ENCODE data around the gene IL11.

IL11 gene

DNA sequence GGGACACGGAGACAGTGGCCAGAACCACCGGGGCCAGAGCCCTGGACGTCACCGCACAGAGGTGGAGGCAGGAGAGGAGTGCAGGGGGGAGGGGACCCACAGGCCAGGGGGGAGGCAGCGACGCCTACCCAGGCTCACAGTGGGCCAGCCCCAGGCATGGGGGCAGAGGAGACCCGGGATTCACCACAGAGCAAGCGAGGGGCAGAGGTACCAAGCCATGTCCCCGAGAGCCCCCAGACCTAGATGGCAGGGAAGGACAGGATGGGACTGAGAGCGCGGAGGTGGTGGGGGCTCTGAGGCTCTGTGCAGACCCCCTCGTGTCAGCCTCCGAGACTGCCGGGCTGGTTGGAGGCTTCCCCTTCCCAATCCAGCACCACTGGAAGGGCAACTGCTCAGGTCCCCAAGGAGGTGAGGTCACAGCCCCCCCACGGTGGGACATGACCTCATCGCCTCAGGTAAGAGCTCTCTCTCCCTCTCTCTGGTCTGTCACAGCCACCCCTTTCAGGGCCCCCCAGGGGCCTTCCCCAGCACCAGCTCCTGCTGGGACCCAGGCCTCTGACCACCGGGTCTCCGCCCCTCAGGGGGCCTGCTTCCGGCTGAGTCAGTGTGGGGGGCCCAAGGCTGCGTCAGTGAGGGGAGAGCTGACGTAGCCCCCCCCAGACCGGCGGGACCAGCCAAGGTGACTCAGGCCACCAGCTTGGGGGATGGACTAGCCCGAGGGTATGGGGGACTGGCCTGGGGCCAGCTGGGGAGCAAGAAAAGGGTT is 2.2 kb upstream of the IL11 start:
- DNase-seq (ENCODE audit: low read depth): no peak

DNA sequence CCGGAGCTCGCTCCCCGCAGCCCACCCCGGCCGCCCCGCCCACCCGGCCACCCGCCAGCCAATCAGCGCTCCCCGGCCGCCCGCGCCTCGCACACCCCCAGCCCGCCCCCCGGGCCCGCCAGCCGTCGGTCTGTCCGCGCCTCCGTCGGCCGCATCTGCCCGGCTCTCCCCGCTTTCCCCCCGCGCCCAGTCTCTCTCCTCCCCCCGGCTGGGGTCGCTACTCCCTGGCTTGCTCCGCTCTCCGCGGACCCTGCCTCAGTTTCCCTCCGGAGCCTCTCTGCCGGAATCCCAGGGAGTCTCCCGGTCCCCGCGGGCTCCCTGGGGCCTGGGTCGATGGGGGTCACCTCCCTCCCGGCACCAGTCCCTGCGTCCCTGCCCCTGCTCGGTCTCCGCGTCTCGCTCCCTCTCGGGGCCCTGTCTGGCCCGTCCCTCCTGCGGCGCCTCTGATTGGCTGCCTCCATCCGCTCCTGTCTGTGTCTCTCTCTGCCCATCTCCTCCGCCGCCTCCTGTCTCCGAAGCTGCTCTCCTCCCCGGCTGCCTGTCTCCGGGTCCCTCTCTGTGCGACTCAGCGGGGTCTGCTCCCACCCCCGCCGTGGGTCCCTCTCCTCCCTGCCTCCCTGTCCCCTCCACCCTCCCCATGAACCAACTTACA is 484 bp downstream of the IL11 start:
- no peak for DNase-seq (ENCODE audit: low read depth)

DNA sequence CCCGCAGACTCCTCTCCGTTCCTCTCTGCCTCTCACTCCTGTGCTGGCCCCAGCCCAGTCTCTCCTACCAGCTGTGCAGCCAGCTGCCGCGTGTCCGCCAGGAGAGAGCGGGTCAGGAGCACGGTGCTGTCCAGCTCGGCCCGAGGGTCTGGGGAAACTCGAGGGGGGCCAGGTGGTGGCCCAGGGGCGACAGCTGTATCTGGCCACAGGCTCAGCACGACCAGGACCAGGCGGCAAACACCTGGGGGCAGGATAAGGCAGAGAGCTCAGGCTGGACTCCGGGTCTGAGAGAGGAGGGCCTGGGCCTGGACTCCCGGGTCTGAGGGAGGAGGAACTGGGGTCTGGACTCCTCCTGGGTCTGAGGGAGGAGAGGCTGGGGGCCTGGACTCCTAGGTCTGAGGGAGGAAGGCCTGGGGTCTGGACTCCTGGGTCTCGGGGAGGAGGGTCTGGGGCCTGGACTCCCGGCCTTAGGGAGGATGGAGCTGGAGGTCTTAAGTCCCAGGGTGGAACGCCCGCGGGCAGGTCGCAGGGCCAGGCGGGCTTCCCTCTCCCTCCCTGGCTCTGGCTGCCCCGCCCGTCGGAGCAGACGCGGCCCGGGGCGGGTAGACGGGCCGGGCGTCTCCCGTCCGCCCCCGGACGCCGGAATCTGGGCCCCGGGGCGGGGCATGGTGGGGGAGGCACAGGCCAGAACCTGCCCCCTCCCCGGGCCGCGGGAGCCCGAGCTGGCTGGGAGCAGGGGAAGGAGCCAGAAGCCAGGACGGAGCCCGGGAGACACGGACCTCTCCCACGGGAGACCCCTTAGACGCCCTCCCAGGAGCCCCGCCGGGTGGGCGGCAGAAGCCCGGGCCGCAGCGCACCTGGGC is 1.3 kb downstream of the IL11 start:
- no peak for DNase-seq (ENCODE audit: low read depth)

DNA sequence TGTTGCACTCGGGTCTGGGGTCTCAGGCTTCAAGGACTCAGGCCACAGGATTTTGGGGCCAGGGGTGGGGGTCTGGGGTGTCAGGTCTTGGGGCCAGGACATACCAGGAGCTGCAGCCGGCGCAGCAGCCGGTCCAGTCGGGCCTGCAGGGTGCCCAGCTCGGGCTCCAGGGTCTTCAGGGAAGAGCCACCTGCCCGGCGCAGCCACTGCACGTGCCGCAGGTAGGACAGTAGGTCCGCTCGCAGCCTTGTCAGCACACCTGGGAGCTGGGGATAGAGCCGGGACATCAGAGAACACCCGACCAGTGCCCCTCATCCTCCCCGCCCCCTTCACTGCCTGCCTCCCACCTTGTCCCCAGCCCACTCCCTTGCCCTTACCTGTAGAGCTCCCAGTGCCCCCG is 2.2 kb downstream of the IL11 start:
- no peak for DNase-seq (ENCODE audit: low read depth)

DNA sequence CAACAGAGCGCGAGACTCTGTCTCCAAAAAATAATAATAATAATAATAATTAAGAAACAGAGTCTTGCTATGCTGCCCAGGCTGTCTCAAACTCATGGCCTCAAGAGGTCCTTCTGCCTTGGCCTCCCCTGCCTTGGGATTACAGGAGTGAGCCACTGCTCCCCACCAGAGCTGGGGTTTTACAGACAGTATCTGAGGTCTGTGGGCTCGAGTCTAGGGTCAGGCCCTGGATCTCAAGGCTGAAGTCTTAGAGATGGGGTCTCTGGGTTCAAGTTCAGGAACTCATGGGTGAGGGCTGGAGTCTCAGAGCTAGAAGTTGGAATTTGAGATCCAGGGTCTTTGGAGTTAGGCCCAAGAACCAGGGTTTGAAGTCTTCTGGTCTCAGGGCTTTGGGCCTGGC is 3.5 kb downstream of the IL11 start:
- no peak for DNase-seq (ENCODE audit: low read depth)

DNA sequence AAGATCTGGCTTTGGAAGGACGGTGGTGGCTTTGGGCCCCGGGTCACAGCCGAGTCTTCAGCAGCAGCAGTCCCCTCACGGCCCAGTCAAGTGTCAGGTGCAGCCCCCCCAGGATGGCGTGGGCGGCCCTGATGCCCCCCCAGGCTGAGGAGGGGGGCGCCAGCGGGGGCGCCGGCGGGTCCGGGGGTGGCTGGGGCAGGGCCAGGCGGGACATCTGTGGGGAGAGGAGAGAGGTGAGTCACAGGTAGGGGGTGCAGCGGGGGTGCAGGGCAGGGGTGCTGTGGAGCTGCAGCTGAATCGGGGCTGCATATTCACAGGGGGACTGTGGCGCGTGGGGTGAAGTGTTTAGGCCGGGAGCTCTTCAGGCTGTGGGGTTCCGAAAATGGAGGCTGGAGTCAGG is 4.3 kb downstream of the IL11 start:
- no peak for DNase-seq (ENCODE audit: low read depth)

DNA sequence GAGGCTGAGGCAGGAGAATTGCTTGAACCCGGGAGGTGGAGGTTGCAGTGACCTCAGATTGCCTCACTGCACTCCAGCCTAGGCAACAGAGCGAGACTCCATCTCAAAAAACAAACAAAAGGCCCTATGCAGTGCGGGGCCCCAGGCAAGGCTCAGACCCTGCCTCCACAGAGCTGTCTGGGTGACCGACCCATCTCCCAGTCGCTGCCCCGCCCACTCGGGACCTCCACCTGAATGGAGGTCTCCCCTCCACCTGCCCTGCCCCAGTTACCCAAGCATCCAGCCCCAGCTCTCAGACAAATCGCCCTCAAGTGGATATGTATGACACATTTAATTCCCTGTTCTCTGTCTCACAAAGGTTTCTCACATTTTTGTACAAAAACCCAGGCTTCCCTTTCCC is 5.0 kb downstream of the IL11 start:
- DNase-seq (ENCODE audit: low read depth): no peak

DNA sequence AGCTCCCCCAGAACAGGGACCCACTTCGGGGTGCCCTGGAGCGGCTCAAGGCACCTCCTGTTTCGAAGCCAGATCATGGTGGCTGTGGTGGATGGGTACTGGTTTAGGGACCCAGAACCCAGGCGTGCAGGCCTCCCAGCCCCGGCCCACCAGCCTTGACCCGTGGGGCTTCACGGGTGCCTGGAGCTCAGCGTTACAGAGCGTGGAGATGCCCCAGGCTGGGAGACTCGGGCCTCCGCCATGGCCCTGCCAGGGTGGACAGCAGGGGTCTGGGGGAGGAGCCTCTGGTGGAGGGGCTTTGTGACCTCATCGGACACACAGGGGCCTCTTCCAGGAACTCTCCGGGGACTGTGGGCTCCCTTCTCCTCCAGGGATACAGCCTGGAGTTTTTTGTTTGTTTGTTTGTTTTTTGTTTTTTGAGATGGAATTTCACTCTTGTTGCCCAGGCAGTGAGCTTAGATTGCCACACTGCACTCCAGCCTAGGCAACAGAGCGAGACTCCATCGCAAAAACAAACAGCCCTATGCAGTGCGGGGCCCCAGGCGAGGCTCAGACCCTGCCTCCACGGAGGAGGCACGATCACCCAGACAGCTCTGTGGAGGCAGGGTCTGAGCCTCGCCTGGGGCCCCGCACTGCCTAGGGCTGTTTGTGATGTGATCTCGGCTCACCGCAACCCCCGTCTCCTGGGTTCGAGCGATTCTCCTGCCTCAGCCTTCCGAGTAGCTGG is 7.1 kb downstream of the IL11 start, which contains the start of gene GARIN5B:
Gene GARIN5B, minus strand, starts transcription at position 271 of the 727 bp plus-strand sequence. Its CDS starts 194 bp downstream, at position 77.
- no peak for DNase-seq (ENCODE audit: low read depth)

DNA sequence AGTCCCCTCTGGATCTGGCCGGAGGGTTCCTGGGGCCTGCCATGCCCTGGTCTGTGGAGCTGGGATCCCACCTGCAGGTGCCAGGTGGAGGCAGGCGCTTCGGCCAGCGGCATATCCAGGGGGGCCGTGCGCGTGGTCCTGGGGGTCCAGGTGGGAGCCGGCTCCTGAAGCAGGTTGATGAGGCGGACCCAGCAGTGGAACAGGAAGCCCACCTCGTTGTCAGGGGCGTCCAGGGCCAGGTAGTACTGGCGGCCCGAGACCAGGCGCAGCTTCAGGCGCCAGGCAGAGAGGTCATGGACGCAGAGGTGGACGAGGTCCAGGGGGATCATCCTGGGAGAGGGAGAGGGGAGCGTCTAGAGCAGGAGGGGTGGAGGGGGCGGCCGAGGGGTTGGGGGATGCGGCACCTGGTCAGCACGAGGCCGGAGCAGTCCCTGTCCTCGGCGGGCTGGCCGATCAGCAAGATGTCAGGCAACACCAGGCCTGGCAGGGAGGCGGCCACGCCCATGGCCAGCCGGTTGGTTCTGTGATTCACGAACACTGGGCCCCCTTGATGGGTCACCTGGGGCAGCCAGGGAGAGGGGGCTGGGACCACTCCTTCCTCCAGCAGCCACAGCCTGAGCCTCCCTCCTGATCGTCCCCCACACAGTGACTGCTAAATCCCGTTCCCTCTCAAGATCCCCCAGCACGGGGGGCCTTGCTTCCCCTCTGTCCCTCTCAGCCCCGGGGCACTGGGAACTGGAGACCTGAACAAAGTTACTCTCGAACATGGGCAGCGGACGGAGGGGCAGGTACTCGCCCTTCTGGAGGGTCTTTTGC is 7.9 kb downstream of the IL11 start:
- no peak for DNase-seq (ENCODE audit: low read depth)

DNA sequence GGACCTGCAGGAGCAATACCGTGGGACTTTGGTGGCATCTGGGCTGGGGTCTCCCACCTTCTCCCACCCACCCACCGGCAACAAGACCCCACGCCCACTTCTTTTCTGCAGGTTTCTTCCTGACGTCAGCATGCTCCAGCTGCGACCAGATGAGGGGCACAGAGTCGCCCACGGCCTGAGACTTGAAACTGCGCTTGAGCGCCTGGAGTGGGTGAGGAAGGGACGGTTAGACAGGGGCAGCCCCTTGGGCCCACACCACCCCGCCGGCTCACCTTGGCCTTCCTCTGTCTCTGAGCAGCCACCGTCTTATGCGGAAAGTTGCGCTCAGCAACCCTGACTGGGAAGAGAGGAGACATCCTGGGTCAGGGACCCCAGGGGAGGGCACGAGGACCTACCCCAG is 9.4 kb downstream of the IL11 start:
- no peak for DNase-seq (ENCODE audit: low read depth)

DNA sequence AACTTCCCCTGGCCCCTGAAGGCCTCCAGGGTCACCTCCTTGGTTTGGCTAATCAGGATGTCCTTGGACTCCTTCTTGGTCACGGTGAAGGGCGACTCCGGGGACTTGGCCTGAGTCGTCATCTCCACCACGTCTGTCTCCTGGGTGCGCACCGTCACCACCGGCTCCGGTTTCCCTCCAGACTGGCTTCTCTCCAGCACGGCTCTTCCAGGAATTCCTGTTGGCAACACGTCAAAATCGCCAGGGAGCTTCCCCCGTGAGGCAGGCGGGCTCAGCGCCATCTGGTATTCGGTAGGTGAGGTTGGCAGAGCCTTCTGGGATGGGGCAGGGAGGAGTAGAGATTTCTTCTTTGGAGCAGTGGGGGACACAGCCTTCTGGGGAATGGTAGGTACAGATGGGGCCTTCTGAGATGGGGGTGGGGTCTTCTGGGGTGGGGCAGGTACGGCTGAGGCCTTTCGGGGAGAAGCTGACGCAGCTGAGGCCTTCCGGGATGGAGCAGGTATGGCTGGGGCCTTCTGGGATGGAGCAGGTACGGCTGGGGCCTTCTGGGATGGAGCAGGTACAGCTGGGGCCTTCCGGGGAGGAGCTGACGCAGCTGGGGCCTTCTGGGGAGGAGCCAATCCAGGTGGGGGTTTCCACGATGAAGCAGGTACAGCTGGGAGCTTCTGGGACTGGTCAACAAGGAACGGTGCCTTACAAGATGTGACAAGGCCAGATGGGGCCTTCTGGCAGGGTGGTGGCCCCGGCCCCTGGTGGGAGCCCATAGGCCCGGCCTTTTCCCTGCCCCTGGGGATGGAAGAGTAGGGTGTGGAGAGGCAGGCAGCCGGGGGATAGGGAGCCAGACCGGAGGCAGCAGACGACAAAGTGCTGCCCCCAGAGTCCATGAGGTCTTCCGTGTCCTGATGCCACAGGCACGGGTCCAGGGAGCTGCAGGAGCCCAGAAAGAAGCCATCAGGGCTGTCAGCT is 11.0 kb downstream of the IL11 start:
- DNase-seq (ENCODE audit: low read depth): no peak

DNA sequence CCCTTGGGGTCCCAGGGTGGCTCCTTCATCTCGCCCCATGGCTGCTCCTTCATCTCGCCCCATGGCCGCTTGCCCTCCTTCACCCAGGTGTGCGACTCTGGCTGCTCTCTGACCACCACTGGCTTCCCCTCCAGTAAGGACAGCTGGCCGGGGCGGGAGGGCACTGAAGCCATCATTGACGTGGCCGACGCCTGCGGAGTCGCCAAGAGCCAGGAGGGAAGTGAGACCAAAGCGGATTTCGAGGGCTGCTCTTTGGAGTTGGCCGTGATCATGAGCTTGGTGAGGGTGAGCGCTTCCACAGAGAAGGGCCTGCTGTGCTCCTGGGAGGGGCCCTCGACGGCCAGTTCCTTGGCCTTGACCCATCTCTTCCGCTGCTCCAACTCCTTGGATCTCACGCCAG is 11.8 kb downstream of the IL11 start:
- no peak for DNase-seq (ENCODE audit: low read depth)

DNA sequence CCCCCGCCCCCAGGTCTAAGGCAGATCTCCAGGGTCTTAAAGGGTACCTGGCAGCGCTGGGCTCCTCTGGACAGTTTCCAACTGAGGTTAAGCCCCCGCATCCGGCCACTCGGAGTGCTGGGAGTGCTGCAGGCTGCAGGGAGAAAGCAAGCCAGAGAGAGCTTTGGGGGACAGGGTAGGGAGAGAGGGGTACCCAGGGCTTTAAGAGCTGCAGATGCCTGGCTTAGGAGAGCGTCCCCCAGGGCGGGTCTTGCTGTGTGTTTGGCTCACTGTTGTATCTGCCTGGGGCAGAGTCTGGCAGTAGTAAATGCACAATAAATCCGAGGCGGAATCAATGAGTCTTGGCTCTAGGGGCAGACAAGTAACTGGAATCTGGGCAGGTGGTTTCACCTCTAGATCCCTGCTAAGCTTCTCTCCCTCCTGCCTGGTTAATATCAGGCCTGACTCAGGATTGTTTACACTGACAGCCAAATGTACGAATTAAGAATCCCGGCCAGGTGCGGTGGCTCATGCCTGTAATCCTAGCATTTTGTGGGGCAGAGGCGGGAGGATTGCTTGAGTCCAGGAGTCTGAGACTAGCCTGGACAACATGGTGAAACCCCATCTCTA is 14.9 kb downstream of the IL11 start:
- DNase-seq (ENCODE audit: low read depth): no peak

DNA sequence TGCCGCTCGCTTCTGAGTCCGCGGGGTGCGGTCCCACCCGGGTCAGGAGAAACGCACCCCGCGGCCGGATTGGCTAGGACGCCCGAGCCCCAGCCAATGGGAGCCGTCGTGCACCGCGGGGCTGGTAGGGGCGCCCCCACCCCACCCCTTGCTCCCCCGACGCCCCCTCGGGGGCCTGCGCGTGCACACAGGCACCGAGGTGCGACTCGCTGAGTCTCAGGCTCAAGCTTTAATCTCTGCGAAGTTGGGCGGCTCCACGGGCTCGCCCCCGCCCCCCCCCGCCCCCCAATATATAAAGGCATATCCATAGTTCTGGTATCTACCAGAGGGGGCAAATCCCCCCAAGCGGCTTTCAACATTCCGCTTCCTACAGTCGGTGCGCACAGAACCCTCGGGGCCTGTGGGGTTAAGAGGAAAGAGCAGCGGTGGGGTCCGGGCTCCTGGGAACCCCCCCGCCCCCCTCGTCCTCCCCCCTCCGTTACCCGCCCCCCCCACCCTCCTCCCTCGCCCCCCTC is 15.5 kb downstream of the IL11 start, which contains the start of gene COX6B2:
Gene COX6B2, minus strand, starts transcription at position 22 of the 515 bp plus-strand sequence. CDS start 198 bp downstream, outside the sequence.
- DNase-seq (ENCODE audit: low read depth): no peak

DNA sequence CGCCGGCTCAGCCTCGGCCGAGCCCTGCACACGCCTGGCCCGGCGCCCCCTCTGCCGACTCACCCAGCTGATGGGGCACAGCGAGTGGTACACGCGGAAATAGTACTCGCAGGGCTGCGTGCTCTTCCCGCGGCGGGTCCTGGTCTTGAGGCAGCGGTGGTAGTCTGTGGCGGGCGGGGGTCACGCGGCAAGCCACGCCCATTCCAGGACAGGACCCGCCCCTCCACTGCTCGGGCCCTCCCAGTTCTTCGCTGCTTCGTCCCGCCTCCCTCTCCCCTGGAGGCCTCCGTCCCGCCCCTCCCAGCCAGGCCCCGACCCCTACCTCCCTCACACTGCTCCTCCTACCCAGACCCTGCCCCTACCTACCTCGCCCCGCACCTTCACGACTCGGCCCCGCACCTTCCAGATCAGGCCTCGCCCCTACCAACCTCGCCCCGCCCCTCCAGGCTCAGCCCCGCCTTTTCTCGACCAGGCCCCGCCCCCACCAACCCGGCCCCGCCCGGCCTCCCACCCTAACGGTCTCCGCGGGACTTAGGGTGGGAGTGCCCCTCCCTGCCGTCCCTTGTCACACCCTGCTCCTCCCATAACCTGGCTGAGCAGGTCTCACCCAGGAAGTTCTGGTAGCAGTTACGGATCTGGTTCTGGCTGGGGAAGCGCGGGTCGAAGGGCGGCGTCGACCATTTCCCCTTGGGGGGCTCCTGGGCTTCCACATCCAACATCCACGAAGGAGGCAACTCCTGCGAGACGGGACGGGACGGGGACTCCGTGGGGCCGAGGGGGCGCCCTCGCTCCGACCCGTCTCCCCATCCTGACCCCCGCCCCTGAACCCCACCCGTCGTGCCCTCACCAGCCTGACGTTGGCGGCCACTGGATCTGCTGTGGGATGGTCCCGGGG is 16.2 kb downstream of the IL11 start:
- no peak for DNase-seq (ENCODE audit: low read depth)

DNA sequence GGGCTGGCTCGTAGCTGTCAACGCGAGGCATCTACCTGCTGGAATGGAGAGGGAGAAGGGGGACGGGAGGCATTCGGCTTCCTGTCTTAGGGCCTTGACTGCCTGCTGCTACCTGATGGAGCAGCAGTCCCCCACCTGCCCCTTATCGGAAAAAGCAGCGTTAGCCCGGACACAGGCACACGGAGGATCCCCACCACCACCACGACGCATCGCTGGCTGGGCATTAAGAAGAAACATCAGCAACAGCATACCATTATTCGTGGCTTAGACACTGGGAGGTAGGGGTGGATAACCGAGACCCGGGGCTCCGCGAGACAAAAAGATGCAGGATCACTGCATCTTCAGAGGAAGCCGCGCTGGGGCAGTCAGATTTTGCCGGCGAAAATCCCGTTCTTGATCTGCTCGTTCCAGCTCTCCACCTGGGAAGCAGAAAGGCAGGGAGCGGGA is 16.9 kb downstream of the IL11 start:
- DNase-seq (ENCODE audit: low read depth): no peak

DNA sequence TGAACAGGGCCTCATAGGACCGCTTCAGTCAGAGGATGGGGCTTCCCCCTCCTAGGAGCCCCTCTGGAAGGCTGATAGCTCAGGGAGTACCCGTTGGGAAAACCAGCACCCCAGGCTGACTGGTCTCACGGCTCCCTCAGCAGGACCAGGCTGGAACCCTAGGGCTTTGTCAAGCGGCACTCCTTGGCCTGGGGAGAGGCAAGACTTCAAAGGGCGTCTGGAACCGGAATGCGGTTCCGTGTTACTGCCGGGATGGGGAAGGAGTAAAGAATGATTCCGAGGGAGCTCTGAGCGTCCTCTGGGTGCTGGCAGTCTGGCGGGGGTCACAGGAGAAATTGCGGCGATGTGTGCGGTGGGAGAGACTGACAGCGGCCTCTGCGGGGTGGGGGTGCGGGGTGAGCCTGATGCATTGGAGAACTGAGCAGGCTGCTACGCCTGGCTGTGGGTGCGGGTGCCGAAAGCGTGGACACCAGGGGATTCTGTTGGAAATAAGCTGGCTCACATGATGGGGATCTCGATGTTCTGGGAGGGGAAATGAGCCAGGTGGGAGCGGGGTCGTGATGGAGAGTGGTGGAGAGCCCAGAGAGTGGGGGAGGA is 17.6 kb downstream of the IL11 start:
- DNase-seq (ENCODE audit: low read depth): no peak

DNA sequence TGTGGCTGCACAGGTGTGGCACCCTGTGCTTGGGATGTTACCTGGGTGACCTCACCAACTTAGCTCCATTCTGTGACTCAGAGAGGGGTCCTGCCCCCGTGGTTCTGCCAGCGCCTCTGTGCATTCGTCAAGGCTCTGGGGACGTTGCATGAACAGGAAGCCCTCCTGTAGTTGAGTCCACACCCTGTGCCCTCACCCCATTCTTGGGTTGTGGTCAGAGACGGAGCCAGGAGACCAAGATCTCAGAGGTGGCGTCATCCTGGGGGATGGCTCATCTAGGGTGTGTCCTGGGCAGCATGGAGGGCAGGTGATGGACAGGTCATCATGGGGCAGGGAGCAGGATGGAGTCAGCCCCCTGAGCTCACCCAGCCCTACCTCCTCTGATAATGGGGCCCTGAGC is 18.2 kb downstream of the IL11 start:
- no peak for DNase-seq (ENCODE audit: low read depth)
